Bronchial epithelial cell (primary cell): ENCODE results near the gene PLEKHH1. TPM values are rescaled to one million over a fixed set of nuclear protein-coding genes. Genes with fewer than 3 reads are reported as not detected.

Experiments used
- DNase-seq: peaks from one replicate; pipeline ENCODE4 v3.0.0-alpha.2; 2010; ENCODE audit warnings: low read depth
- FAIRE-seq: peaks from 2 replicates; lab custom pipeline; 2011; peaks lifted over from hg19 to GRCh38; lab: Jason Lieb, UNC
- H3K27me3 ChIP-seq: 2 replicates; pipeline ENCODE4 v1.5.1; 2011; ENCODE audit warnings: low read length; ENCODE audit not compliant: control insufficient read depth, insufficient read depth
- H3K36me3 ChIP-seq: 2 replicates; pipeline ENCODE4 v1.5.1; 2011; ENCODE audit warnings: low read length; ENCODE audit not compliant: control insufficient read depth, insufficient read depth
- H3K4me3 ChIP-seq: 2 replicates; pipeline ENCODE4 v1.5.1; 2011; ENCODE audit warnings: mild to moderate bottlenecking, low read depth, low read length, control low read depth
- total RNA-seq: library from RNA; depleted of rRNA; stranded (reverse); fragments of >200 nt; gene quantifications from 2 replicates; pipeline ENCODE4 v1.2.1, GENCODE V29; 2014
- TF ChIP-seq, protein P1 (sequence below): IDR thresholded peaks from 2 replicates; pipeline ENCODE4 v1.5.1; 2011; ENCODE audit warnings: mild to moderate bottlenecking, moderate library complexity, low read length, control low read depth, inconsistent platforms; ENCODE audit not compliant: insufficient read depth, severe bottlenecking

Gene PLEKHH1
- total RNA-seq, 1 donor from 2014 or later: 4.7 TPM

DNA sequence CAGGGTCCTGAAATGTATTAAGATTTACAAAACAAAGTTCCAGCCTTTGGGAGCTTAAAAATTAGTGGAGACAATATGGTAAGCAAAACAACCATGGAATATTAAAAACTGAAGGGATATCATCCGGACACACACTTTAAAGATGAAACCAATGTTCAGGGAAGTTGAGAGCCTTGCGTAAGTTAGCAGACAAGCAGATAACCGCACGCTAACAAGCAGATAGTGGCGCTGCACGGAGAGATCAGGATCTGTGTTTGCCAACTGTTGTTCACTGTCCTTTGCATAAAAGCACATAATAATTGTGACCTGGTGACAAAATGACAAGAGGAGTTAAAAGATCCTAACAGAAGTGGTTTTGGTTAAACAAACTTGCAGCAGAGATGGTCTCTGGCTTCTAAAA, 30.2 kb upstream of the PLEKHH1 start:
- DNase-seq: no peak
- FAIRE-seq: no peak
- H3K27me3 ChIP-seq: no peaks in the 10 kb centered on the region
- H3K4me3 ChIP-seq: no peak overlapping the region
- no peaks in the 10 kb centered on the region for H3K36me3 ChIP-seq
- TF ChIP-seq, protein P1, sequence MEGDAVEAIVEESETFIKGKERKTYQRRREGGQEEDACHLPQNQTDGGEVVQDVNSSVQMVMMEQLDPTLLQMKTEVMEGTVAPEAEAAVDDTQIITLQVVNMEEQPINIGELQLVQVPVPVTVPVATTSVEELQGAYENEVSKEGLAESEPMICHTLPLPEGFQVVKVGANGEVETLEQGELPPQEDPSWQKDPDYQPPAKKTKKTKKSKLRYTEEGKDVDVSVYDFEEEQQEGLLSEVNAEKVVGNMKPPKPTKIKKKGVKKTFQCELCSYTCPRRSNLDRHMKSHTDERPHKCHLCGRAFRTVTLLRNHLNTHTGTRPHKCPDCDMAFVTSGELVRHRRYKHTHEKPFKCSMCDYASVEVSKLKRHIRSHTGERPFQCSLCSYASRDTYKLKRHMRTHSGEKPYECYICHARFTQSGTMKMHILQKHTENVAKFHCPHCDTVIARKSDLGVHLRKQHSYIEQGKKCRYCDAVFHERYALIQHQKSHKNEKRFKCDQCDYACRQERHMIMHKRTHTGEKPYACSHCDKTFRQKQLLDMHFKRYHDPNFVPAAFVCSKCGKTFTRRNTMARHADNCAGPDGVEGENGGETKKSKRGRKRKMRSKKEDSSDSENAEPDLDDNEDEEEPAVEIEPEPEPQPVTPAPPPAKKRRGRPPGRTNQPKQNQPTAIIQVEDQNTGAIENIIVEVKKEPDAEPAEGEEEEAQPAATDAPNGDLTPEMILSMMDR: no peak

DNA sequence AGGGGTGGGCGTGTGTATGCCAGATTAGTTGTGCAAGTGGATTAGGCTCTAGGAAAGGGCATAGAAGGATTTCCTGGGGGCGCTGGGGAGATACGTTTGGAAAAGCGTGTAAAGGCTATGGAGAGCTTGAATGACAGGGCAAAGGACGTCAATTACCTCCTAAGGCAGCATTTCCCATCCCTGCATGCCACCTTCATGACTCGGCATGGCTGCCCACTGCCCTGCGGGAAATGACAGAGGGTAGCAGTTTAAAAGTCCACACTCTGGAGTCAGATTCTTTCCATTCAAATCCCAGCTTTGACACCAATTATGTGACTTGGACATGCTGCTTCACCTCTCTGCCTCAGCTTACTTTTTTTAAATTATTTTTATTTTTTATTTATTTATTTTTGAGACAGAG, 29.8 kb upstream of the PLEKHH1 start:
- Histone ChIP-seq H3K4me3 (no peak overlapping the region), H3K36me3 (no peaks in the 10 kb centered on the region), H3K27me3 (no peaks in the 10 kb centered on the region)
- DNase-seq (no peak), FAIRE-seq (no peak)
- TF ChIP-seq, protein P1: no peak

DNA sequence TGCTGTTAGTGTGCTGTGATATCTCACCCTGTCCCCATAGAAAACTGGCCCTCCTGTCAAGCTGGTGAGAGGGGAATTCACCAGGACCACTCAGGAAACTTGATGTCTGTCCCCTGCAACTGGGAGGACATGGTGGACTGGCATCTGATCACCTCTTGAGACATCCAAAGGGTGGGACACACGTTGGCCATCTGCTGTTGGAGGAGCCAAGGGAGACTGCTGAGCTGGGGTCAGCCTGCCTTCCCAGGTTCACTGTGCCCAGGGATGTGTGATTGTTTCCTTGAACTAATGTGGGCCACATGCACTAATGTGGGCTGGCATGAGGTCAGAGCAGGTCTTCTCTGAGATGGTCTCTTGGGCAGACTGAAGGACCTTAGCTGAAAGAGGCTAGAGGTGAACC, 27.8 kb upstream of the PLEKHH1 start:
- TF ChIP-seq, protein P1: no peak
- FAIRE-seq: no peak
- no peaks in the 10 kb centered on the region for H3K36me3 ChIP-seq
- no peak for DNase-seq
- no peaks in the 10 kb centered on the region for H3K27me3 ChIP-seq
- no peak overlapping the region for H3K4me3 ChIP-seq

DNA sequence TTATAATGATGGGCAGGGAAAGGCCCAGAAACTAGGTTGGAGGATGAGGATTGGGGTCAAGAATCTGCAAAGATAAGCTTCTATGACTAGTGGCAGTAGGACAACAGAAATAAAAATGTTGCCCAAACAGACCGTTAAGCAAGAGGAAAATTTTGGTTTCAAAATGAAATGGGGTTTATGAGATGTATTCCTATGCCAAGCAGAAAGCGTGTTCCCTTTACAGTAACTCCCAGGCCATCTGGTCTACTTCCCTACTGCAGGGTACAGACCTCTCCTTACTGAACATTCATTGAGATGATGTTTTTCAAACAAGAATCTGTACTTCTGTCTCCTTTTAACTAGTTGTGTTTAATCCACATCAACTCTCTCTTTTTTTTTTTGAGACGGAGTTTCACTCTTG, 24.1 kb upstream of the PLEKHH1 start:
- TF ChIP-seq, protein P1: no peak
- DNase-seq (no peak), FAIRE-seq (no peak)
- H3K36me3 ChIP-seq: no peaks in the 10 kb centered on the region
- no peak overlapping the region for H3K4me3 ChIP-seq
- H3K27me3 ChIP-seq: no peaks in the 10 kb centered on the region

DNA sequence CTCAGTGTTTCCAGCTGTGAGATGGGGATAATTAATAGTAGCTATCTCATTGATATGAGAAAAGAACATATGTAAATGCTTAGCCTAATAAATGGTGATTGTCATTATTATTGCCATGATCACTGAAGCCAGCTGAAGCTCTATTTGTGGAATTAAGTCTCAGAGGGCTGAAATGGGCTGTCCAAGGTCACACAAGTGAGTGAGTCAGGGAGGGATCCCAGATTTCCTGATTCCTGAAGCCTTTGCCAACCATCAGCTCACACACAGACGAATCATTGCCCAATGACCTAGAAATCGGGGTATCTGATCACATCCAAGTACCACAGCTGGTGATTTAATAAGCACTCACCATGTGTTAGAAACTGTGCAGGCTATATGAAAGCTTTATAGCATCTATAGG, 23.0 kb upstream of the PLEKHH1 start:
- Histone ChIP-seq H3K4me3 (no peak overlapping the region), H3K36me3 (no peaks in the 10 kb centered on the region), H3K27me3 (no peaks in the 10 kb centered on the region)
- DNase-seq: peak; percentile 60
- TF ChIP-seq, protein P1: no peak
- no peak for FAIRE-seq

DNA sequence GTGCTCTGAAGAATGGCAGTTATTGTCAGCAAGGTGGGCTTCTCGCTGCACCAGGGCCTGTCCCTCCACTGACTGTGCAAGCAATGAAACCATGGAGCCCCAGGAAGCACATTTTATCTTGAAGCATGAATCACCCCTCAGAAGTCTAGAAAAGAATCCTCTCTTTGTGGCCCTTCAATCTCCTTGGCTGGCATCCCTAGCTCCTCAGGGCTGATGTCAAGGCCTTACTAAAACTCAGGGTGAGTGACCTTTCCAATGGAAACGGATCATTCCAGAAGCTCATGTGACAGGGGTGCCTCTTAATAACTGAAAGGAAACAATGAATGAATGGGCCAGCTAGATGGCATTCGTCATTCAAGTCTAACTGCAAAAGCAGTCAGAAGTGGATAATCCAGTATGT, 22.3 kb upstream of the PLEKHH1 start:
- DNase-seq (peak; percentile 6), FAIRE-seq (no peak)
- Histone ChIP-seq H3K36me3 (no peaks in the 10 kb centered on the region), H3K27me3 (no peaks in the 10 kb centered on the region), H3K4me3 (no peak overlapping the region)
- TF ChIP-seq, protein P1: no peak
